OCI-LY1 (cell line): Measurements from ENCODE around the gene FSTL5.

Experiments used
- H2AFZ ChIP-seq: fragments of 200-600 bp; sonication (generic), shearing (Covaris generic); 2 replicates; pipeline ENCODE4 v1.6.0; 2014; ENCODE audit warnings: antibody characterized with exemption, mild to moderate bottlenecking, low read length
- H3F3A ChIP-seq: fragments of 200-600 bp; sonication (generic), shearing (Covaris generic); 2 replicates; pipeline ENCODE4 v1.6.0; 2014; ENCODE audit warnings: mild to moderate bottlenecking, antibody characterized with exemption, low read length, moderate library complexity; ENCODE audit not compliant: insufficient read depth
- H3K27ac ChIP-seq: fragments of 200-600 bp; sonication (generic); 2 replicates; pipeline ENCODE4 v1.5.1; 2014; ENCODE audit warnings: low read length, mixed run types, mild to moderate bottlenecking, low read depth; ENCODE audit not compliant: poor library complexity, severe bottlenecking
- H3K27me3 ChIP-seq: fragments of 200-600 bp; sonication (generic); 2 replicates; pipeline ENCODE4 v1.6.0; 2014; ENCODE audit warnings: antibody characterized with exemption, mild to moderate bottlenecking, low read length, moderate library complexity; ENCODE audit not compliant: insufficient read depth
- H3K36me3 ChIP-seq: fragments of 200-600 bp; sonication (generic); 2 replicates; pipeline ENCODE4 v1.6.1; 2014; ENCODE audit warnings: mild to moderate bottlenecking, antibody characterized with exemption, low read length, moderate library complexity, mixed read lengths; ENCODE audit not compliant: insufficient read depth
- H3K4me1 ChIP-seq: fragments of 200-600 bp; sonication (generic); 2 replicates; pipeline ENCODE4 v1.5.1; 2014; ENCODE audit warnings: mild to moderate bottlenecking, low read length, moderate library complexity; ENCODE audit not compliant: insufficient read depth, severe bottlenecking
- H3K4me2 ChIP-seq: fragments of 200-600 bp; sonication (generic), shearing (Covaris generic); 2 replicates; pipeline ENCODE4 v1.6.1; 2014; ENCODE audit warnings: low read length
- H3K4me3 ChIP-seq: fragments of 200-600 bp; sonication (generic); 2 replicates; pipeline ENCODE4 v1.5.1; 2014; ENCODE audit warnings: low read length, low read depth, mild to moderate bottlenecking, mixed read lengths; ENCODE audit not compliant: poor library complexity, severe bottlenecking
- H3K79me2 ChIP-seq: fragments of 200-600 bp; shearing (Covaris generic); 2 replicates; pipeline ENCODE4 v1.6.1; 2016; ENCODE audit warnings: mixed run types, low read length, mixed read lengths; ENCODE audit not compliant: insufficient read depth
- H3K9ac ChIP-seq: fragments of 200-600 bp; sonication (generic), shearing (Covaris generic); 2 replicates; pipeline ENCODE4 v1.6.1; 2014; ENCODE audit warnings: mild to moderate bottlenecking, low read length, mixed read lengths
- H3K9me2 ChIP-seq: fragments of 200-600 bp; sonication (generic), shearing (Covaris generic); 2 replicates; pipeline ENCODE4 v1.6.1; 2014; ENCODE audit warnings: low read depth, mild to moderate bottlenecking, low read length, mixed read lengths
- H3K9me3 ChIP-seq: fragments of 200-600 bp; shearing (Covaris generic); 2 replicates; pipeline ENCODE4 v1.6.1; 2014; ENCODE audit warnings: low read length, mixed read lengths
- H4K20me1 ChIP-seq: fragments of 200-600 bp; sonication (generic), shearing (Covaris generic); 2 replicates; pipeline ENCODE4 v1.6.0; 2016; ENCODE audit warnings: mild to moderate bottlenecking, low read length; ENCODE audit not compliant: insufficient read depth
- CTCF ChIP-seq: fragments of 200-600 bp; sonication (generic), shearing (Covaris generic); IDR thresholded peaks from 2 replicates; pipeline ENCODE4 v1.5.1; 2017; ENCODE audit warnings: mild to moderate bottlenecking, antibody characterized with exemption, low read length, moderate library complexity, mixed read lengths
- EZH2 ChIP-seq: fragments of 200-600 bp; sonication (generic), shearing (Covaris generic); IDR thresholded peaks from 2 replicates; pipeline ENCODE4 v1.8.0; 2017; ENCODE audit warnings: borderline replicate concordance, mixed run types, mild to moderate bottlenecking, antibody characterized with exemption, low read length, moderate library complexity, mixed read lengths

The FSTL5 gene

GRCh38 chr4:161650812-161651211 is 513.0 kb downstream of the FSTL5 start:
- no peak overlapping the region for H2AFZ ChIP-seq
- no peaks in the 10 kb centered on the region for H3F3A ChIP-seq
- H3K4me3 ChIP-seq, result no peak overlapping the region
- H3K4me2 ChIP-seq, result no peak overlapping the region
- H3K9me3 ChIP-seq, result no peaks in the 10 kb centered on the region; the same call in 1 of the 2 replicates
- H4K20me1 ChIP-seq, result no peaks in the 10 kb centered on the region
- H3K36me3 ChIP-seq, result no peaks in the 10 kb centered on the region
- TF ChIP-seq CTCF, result no peak
- no peak for TF ChIP-seq EZH2
- no peaks in the 10 kb centered on the region for H3K27me3 ChIP-seq
- no peaks in the 10 kb centered on the region for H3K79me2 ChIP-seq
- no peak overlapping the region for H3K27ac ChIP-seq
- H3K9me2 ChIP-seq, result no peaks in the 10 kb centered on the region
- H3K4me1 ChIP-seq, result no peaks in the 10 kb centered on the region
- H3K9ac ChIP-seq, result no peak overlapping the region

- no peaks in the 10 kb centered on the region for H3K36me3 ChIP-seq
- no peak overlapping the region for H2AFZ ChIP-seq
- no peaks in the 10 kb centered on the region for H3F3A ChIP-seq
- H3K9me2 ChIP-seq, result no peaks in the 10 kb centered on the region
- no peaks in the 10 kb centered on the region for H4K20me1 ChIP-seq
- no peaks in the 10 kb centered on the region for H3K27me3 ChIP-seq
- H3K4me2 ChIP-seq, result no peak overlapping the region
- TF ChIP-seq EZH2 (no peak), CTCF (no peak)
- no peaks in the 10 kb centered on the region; the same call in 1 of the 2 replicates for H3K9me3 ChIP-seq
- H3K27ac ChIP-seq, result no peak overlapping the region
- no peak overlapping the region for H3K9ac ChIP-seq
- H3K79me2 ChIP-seq, result no peaks in the 10 kb centered on the region
- no peak overlapping the region for H3K4me3 ChIP-seq
- no peaks in the 10 kb centered on the region for H3K4me1 ChIP-seq
Observed at GRCh38 chr4:161647757-161648156, 516.0 kb downstream of the FSTL5 start.

GRCh38 chr4:161642708-161643107 is 521.1 kb downstream of the FSTL5 start:
- no peaks in the 10 kb centered on the region for H3F3A ChIP-seq
- H3K27me3 ChIP-seq, result no peaks in the 10 kb centered on the region
- no peaks in the 10 kb centered on the region for H3K79me2 ChIP-seq
- TF ChIP-seq CTCF, result peak; percentile 24; the same call in 1 of the 2 replicates
- TF ChIP-seq EZH2, result no peak
- H3K9ac ChIP-seq, result no peak overlapping the region
- no peaks in the 10 kb centered on the region for H3K4me1 ChIP-seq
- no peak overlapping the region; the same call in 1 of the 2 replicates for H2AFZ ChIP-seq
- no peak overlapping the region for H3K27ac ChIP-seq
- H4K20me1 ChIP-seq, result no peaks in the 10 kb centered on the region
- H3K9me3 ChIP-seq, result no peaks in the 10 kb centered on the region; the same call in 1 of the 2 replicates
- H3K4me2 ChIP-seq, result no peak overlapping the region
- H3K9me2 ChIP-seq, result no peaks in the 10 kb centered on the region
- H3K4me3 ChIP-seq, result no peak overlapping the region
- H3K36me3 ChIP-seq, result no peaks in the 10 kb centered on the region
